ENCODE measurements around the gene MLH1. TPM values are rescaled to one million over a fixed set of nuclear protein-coding genes. Genes with fewer than 3 reads are reported as not detected.

The MLH1 gene
- total RNA-seq, 2 experiments from 2014 or later: 89.6 to 93.7 TPM

- ChIA-PET POLR2A (no interaction called here), CTCF (no interaction called here)
- no peaks in the 10 kb centered on the region for H3K4me1 Mint-ChIP-seq (ENCODE audit: low read depth)
- no peaks in the 10 kb centered on the region for H3K27me3 Mint-ChIP-seq
- DNase-seq (no peak), ATAC-seq (no peak)
- intact Hi-C loops (cut with micrococcal nuclease): no loop called here
- H3K4me3 Mint-ChIP-seq: no peak overlapping the region
- TF ChIP-seq, protein P1, sequence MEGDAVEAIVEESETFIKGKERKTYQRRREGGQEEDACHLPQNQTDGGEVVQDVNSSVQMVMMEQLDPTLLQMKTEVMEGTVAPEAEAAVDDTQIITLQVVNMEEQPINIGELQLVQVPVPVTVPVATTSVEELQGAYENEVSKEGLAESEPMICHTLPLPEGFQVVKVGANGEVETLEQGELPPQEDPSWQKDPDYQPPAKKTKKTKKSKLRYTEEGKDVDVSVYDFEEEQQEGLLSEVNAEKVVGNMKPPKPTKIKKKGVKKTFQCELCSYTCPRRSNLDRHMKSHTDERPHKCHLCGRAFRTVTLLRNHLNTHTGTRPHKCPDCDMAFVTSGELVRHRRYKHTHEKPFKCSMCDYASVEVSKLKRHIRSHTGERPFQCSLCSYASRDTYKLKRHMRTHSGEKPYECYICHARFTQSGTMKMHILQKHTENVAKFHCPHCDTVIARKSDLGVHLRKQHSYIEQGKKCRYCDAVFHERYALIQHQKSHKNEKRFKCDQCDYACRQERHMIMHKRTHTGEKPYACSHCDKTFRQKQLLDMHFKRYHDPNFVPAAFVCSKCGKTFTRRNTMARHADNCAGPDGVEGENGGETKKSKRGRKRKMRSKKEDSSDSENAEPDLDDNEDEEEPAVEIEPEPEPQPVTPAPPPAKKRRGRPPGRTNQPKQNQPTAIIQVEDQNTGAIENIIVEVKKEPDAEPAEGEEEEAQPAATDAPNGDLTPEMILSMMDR (IDR thresholded peaks at IDR 0.05): no peak
- H3K27ac Mint-ChIP-seq: no peak overlapping the region
- no peaks in the 10 kb centered on the region for H3K36me3 Mint-ChIP-seq (ENCODE audit: low read depth)
- no peaks in the 10 kb centered on the region for H3K9me3 Mint-ChIP-seq
These were observed 107.1 kb downstream of the MLH1 start for GRCh38 chr3:37100411-37100810.

Other genes with a start within 250 kb of the MLH1 start
- under 1 TPM in 1 of 2 experiments, not detected in 1; 0.05 TPM for gene DCLK3, start 229.0 kb upstream of the MLH1 start, total RNA-seq
- 10 to 100 TPM; 16.0 to 17.4 TPM for gene TRANK1, start 48.5 kb upstream of the MLH1 start, total RNA-seq
- gene EPM2AIP1, start 387 bp upstream of the MLH1 start, total RNA-seq: 10 to 100 TPM; 11.8 to 12.3 TPM
- gene LRRFIP2, start 181.1 kb downstream of the MLH1 start, total RNA-seq: 10 to 100 TPM; 18.7 to 23.1 TPM
- gene GOLGA4, start 249.8 kb downstream of the MLH1 start, total RNA-seq: 10 to 100 TPM; 33.1 to 33.9 TPM

Measured in activated CD8-positive, alpha-beta T cell treated with anti-CD3 and anti-CD28 coated beads for 36 hours (primary cell).